ENCODE measurements around the gene TMEM221. TPM values are rescaled to one million over a fixed set of nuclear protein-coding genes. Genes with fewer than 3 reads are reported as not detected.

TMEM221 gene
- total and polyA plus RNA-seq, 9 of the 15 experiments (the other 6 are each of a cell fraction or from before 2014, with no cell fraction given) = 0.06 to 0.35 TPM; not detected in 7

GRCh38 chr19:17470068-17470841, 21.8 kb upstream of the TMEM221 start, which contains the start of gene SLC27A1 (continued):
- TF ChIP-seq ZNF785 (CRISPR knock-in tag; IDR thresholded peaks at IDR 0.05) (no peak), PRPF4 (IDR thresholded peaks at IDR 0.05; ENCODE audit: insufficient read depth, low read depth, low read length, poor library complexity, severe bottlenecking) (no peak), ELF4 (CRISPR knock-in tag; IDR thresholded peaks at IDR 0.05) (peak; percentile 87), PHB (CRISPR knock-in tag; IDR thresholded peaks at IDR 0.05) (no peak), RBM34 (IDR thresholded peaks at IDR 0.05; ENCODE audit: borderline replicate concordance, insufficient read depth, low read length) (no peak), CHD2 (IDR thresholded peaks at IDR 0.05; ENCODE audit: low read depth, low read length) (peak; percentile 64), ZBTB8A (IDR thresholded peaks at IDR 0.05; ENCODE audit: partially characterized antibody) (no peak), ATF2 (CRISPR knock-in tag; IDR thresholded peaks at IDR 0.05) (no peak), XRCC5 (IDR thresholded peaks at IDR 0.05; ENCODE audit: low read depth, low read length) (0 out of 2 replicates have a peak, but pooled peaks have one; percentile 17), BCL6 (CRISPR knock-in tag; IDR thresholded peaks at IDR 0.05) (no peak), ETV5 (CRISPR knock-in tag; IDR thresholded peaks at IDR 0.05; ENCODE audit: low read depth) (no peak), BDP1 (IDR thresholded peaks at IDR 0.05; ENCODE audit: insufficient read depth, insufficient read length) (no peak), NR3C1 (CRISPR knock-in tag; IDR thresholded peaks at IDR 0.05) (no peak), ATF6 (CRISPR knock-in tag; IDR thresholded peaks at IDR 0.05) (no peak), BRD4 (IDR thresholded peaks at IDR 0.05) (no peak), PRDM10 (IDR thresholded peaks at IDR 0.05; ENCODE audit: partially characterized antibody) (peak; percentile 65), TFAM (CRISPR knock-in tag; conservative IDR thresholded peaks at IDR 0.05) (no peak), ZNF224 (CRISPR knock-in tag; IDR thresholded peaks at IDR 0.05) (no peak), ZNF79 (CRISPR knock-in tag; IDR thresholded peaks at IDR 0.05; ENCODE audit: low read depth) (no peak), BRF2 (IDR thresholded peaks at IDR 0.05; ENCODE audit: borderline replicate concordance, insufficient read depth, insufficient read length) (no peak), CTBP1 (IDR thresholded peaks at IDR 0.05; ENCODE audit: borderline replicate concordance) (peak; percentile 46; the same call in 1 of the 2 replicates)

Measured in K562 (cell line).